Measurements from ENCODE around the gene ACHE.

GRCh38 chr7:100887516-100888290, 8.0 kb downstream of the ACHE start:
- TF ChIP-seq POLR2A (IDR thresholded peaks at IDR 0.05), result no peak
- no peak for TF ChIP-seq CTCF (IDR thresholded peaks at IDR 0.05)

Data from sigmoid colon (tissue), 3 donors.